ENCODE data around the gene ZNRD2. TPM values are rescaled to one million over a fixed set of nuclear protein-coding genes. Genes with fewer than 3 reads are reported as not detected.

Gene ZNRD2
- total RNA-seq, 2 experiments from 2014 or later = 54.3 to 54.7 TPM

DNA sequence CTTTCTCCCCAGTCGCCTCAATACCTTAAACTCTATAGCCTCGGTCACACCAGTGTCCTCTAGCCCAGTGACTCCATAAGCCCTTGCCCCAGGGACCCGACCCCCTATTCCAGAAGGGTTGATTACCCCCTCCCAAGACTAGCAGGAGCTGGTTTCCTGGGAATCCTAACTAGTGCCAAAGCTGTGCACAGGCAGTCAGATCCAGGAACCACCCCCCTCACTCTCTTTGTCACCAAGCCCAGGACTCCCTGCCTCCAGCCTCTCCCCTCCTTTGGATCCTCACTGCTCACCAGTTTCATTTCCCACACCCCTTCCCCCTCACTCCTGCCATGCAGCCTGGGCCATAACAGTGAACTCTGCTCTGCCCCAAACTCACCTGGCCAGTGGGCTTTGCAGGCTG lies 21.9 kb upstream of the ZNRD2 start:
- DNase-seq = no peak
- Mint-ChIP-seq H3K9me3 (no peaks in the 10 kb centered on the region), H3K36me3 (ENCODE audit: low read depth) (peaks cover 28% of the 10 kb centered on the region), H3K4me3 (no peak overlapping the region), H3K27me3 (no peaks in the 10 kb centered on the region), H3K4me1 (ENCODE audit: low read depth) (peaks cover 62% of the 10 kb centered on the region), H3K27ac (peak overlapping the region; percentile 62)
- ChIA-PET CTCF (interaction anchor here (0.9 to 1.6 kb wide), 4 partner anchors 8 to 45 kb away, joined by 3 to 5 read pairs (median 3); no protein-coding TSS in a partner anchor), POLR2A (interaction anchor here (0.6 to 1.5 kb wide), 7 partner anchors 9 to 193 kb away, joined by 3 to 8 read pairs (median 3); no protein-coding TSS in a partner anchor)
- ATAC-seq = no peak
- intact Hi-C loops (cut with micrococcal nuclease) = no loop called here
- TF ChIP-seq CTCF (IDR thresholded peaks at IDR 0.05) = no peak

- Mint-ChIP-seq H3K4me3 (no peak overlapping the region), H3K36me3 (ENCODE audit: low read depth) (peaks cover 28% of the 10 kb centered on the region), H3K27me3 (no peaks in the 10 kb centered on the region), H3K9me3 (no peaks in the 10 kb centered on the region), H3K4me1 (ENCODE audit: low read depth) (peaks cover 64% of the 10 kb centered on the region), H3K27ac (peak overlapping the region; percentile 39)
- TF ChIP-seq CTCF (IDR thresholded peaks at IDR 0.05) = no peak
- CTCF ChIA-PET = interaction anchor here (1.5 to 1.6 kb wide), 2 partner anchors 8 to 39 kb away, joined by 3 to 5 read pairs; no protein-coding TSS in a partner anchor
- DNase-seq (no peak), ATAC-seq (no peak)
- intact Hi-C loops (cut with micrococcal nuclease) = no loop called here
- POLR2A ChIA-PET = interaction anchor here (0.6 to 1.5 kb wide), 7 partner anchors 13 to 194 kb away, joined by 3 to 8 read pairs (median 3); no protein-coding TSS in a partner anchor
Measured at GRCh38 chr11:65549096-65549495, 21.2 kb upstream of the ZNRD2 start.

GRCh38 chr11:65551572-65552387 lies 18.5 kb upstream of the ZNRD2 start:
- TF ChIP-seq CTCF (IDR thresholded peaks at IDR 0.05) = peak; percentile 61
- ChIA-PET CTCF (interaction anchor here (0.8 to 4.3 kb wide), 12 partner anchors 10 to 55 kb away, joined by 3 to 46 read pairs (median 4); partner anchors contain the start of gene ZNRD2), POLR2A (interaction anchor here (0.7 to 3.4 kb wide), 11 partner anchors 10 to 441 kb away, joined by 3 to 26 read pairs (median 4); no protein-coding TSS in a partner anchor)
- peaks cover 73% of the 10 kb centered on the region for H3K4me1 Mint-ChIP-seq (ENCODE audit: low read depth)
- no peak overlapping the region for H3K4me3 Mint-ChIP-seq
- peak overlapping the region; percentile 14 for H3K27ac Mint-ChIP-seq
- H3K36me3 Mint-ChIP-seq (ENCODE audit: low read depth) = peaks cover 26% of the 10 kb centered on the region
- DNase-seq = peak; percentile 77
- ATAC-seq = peak; percentile 38
- no peaks in the 10 kb centered on the region for H3K27me3 Mint-ChIP-seq
- intact Hi-C loops (cut with micrococcal nuclease) = no loop called here
- H3K9me3 Mint-ChIP-seq = no peaks in the 10 kb centered on the region

DNA sequence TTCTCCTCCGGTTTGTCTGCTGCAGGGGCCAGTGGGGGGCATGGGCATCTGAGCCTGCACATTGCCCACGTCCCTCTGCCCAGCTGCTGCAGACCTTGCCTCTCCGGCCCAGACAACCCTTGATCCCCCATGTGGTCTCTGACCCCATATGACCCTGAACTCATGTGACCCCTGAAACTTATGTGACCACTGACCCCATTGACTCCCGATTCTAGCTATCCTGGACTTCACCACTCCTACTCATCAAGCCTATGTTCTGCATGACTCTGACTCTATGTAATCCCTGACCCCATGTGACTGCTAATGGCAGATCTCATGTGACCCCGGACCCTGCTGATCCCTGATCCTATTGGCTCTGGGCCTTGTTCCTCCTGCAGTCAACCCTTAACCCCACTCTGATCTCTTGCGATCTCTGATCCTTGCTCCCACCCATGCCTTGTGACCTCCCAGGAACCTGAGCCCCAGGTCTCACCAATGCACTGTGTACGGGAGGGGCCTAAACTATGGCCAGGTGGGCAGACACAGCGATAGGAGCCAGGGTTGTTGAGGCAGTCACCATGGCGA lies 17.8 kb upstream of the ZNRD2 start:
- peaks cover 26% of the 10 kb centered on the region for H3K36me3 Mint-ChIP-seq (ENCODE audit: low read depth)
- peak; percentile 19 for TF ChIP-seq CTCF (IDR thresholded peaks at IDR 0.05)
- no peak overlapping the region for H3K27ac Mint-ChIP-seq
- ChIA-PET CTCF (interaction anchor here (1.0 to 4.3 kb wide), 11 partner anchors 8 to 54 kb away, joined by 3 to 46 read pairs (median 4); partner anchors contain the start of gene ZNRD2), POLR2A (interaction anchor here (0.8 to 3.4 kb wide), 11 partner anchors 9 to 136 kb away, joined by 3 to 26 read pairs (median 4); no protein-coding TSS in a partner anchor)
- ATAC-seq (no peak), DNase-seq (no peak)
- intact Hi-C loops (cut with micrococcal nuclease) = no loop called here
- no peaks in the 10 kb centered on the region for H3K27me3 Mint-ChIP-seq
- no peak overlapping the region for H3K4me3 Mint-ChIP-seq
- H3K9me3 Mint-ChIP-seq = no peaks in the 10 kb centered on the region
- peaks cover 75% of the 10 kb centered on the region for H3K4me1 Mint-ChIP-seq (ENCODE audit: low read depth)

All from activated CD8-positive, alpha-beta T cell treated with anti-CD3 and anti-CD28 coated beads for 36 hours (primary cell).